HG03108 (cell line): Measurements from ENCODE around the gene GARIN5B.
"Not testable (repeated sequence)": the region's sequence is repeated elsewhere in the genome, so short reads cannot be mapped to it uniquely, and the experiment has no call there.

Experiments used
- ATAC-seq: cut with Tn5 transposase; IDR thresholded peaks from one replicate; pipeline ENCODE4 v1.9.1; 2021; ENCODE audit warnings: moderate library complexity; ENCODE audit not compliant: unreplicated experiment

Gene GARIN5B

DNA sequence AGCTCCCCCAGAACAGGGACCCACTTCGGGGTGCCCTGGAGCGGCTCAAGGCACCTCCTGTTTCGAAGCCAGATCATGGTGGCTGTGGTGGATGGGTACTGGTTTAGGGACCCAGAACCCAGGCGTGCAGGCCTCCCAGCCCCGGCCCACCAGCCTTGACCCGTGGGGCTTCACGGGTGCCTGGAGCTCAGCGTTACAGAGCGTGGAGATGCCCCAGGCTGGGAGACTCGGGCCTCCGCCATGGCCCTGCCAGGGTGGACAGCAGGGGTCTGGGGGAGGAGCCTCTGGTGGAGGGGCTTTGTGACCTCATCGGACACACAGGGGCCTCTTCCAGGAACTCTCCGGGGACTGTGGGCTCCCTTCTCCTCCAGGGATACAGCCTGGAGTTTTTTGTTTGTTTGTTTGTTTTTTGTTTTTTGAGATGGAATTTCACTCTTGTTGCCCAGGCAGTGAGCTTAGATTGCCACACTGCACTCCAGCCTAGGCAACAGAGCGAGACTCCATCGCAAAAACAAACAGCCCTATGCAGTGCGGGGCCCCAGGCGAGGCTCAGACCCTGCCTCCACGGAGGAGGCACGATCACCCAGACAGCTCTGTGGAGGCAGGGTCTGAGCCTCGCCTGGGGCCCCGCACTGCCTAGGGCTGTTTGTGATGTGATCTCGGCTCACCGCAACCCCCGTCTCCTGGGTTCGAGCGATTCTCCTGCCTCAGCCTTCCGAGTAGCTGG lies at the start of gene GARIN5B:
Gene GARIN5B, minus strand, starts transcription at position 271 of the 727 bp plus-strand sequence. Its CDS starts 194 bp downstream, at position 77.
- no peak for ATAC-seq

DNA sequence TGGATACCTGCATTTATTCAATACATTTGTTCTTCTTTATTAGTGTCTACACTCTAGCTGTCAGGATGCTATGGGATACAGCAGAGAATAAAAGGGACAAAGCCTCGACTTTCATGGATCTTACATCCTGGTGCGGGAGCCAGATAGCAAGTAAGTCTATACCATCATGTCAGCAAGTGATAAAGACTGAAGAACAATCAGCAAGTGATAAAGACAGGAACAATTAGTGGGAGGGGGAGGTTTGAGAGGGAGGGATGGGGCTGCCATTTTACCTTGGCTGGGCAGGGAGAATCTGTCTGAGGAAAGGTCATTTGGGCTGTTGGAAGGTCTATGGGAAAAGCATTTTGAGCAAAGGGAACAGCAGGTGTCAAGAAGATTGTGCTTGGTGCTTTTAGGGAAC lies 47.1 kb upstream of the GARIN5B start:
- ATAC-seq = no peak

- ATAC-seq = not testable (repeated sequence)
Observed at GRCh38 chr19:55409179-55409578, 46.1 kb upstream of the GARIN5B start.

DNA sequence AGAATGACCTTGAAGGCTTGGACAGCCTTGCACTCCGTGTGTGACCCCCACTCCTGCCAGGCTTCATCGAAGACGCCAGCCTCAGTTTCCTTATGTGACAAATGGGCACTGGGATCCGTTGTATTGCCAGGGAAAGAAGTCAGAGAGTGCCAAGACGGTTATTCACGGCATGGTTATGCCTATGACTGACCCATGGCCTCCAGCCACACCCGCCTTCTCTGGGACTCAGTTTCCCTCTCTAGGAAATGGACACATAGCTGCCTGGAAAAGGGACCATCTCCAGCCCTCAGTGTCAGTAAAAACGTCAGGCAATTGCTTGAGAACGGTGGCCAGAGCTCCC lies 45.4 kb upstream of the GARIN5B start:
- no peak for ATAC-seq

GRCh38 chr19:55407800-55408532 lies 44.9 kb upstream of the GARIN5B start:
- peak; percentile 75 for ATAC-seq

GRCh38 chr19:55407550-55407799 lies 44.4 kb upstream of the GARIN5B start, which contains the start of gene UBE2S:
Gene UBE2S (minus strand): TSS chr19:55407788. CDS start chr19:55407589, 199 bp downstream.
- not testable (repeated sequence) for ATAC-seq

- peak; percentile 2 for ATAC-seq
Observed at GRCh38 chr19:55406826-55407549, 43.9 kb upstream of the GARIN5B start.

GRCh38 chr19:55406091-55406825 lies 43.2 kb upstream of the GARIN5B start:
- no peak for ATAC-seq

- no peak for ATAC-seq
Observed at GRCh38 chr19:55405638-55406037, 42.6 kb upstream of the GARIN5B start.

- no peak for ATAC-seq
Observed at GRCh38 chr19:55402509-55402908, 39.4 kb upstream of the GARIN5B start.

- not testable (repeated sequence) for ATAC-seq
Observed at GRCh38 chr19:55401390-55401789, 38.3 kb upstream of the GARIN5B start.

DNA sequence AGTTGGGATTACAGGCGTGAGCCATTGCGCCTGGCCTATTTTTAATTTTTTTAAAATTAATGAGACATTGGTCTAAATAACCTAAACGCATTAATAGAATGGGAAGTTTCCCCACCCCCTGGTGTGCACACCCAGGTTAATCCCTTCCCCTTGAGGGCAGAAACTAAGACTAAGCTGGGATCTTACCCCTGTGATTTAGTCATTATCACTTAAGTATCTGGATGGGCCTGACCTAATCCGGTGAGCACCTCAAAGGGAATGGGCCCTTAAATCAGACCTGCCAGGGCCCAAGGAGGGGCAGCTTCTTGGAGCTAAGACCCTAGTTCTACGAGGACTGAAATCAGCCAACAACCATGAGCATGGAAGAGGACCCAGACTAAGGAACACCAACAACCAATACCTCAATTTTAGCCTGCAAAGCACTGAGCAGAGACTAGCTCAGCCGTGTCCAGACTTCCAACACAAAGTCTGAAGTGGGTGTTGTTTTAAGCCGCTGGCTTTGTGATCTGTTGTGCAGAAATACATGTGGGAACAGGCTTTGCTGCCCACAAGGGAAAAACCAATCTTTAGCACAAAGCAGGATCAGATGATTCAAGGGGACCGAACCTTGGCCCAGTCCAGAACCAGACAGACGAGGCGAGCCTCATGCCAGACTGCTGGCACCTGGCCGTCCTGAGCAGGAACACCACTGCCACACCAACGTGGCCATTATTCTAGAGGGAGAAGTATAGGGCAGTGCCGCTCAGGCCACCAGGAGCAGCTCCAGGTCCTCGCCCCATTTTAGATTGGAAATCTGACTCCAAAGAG lies 37.4 kb upstream of the GARIN5B start:
- ATAC-seq = no peak

DNA sequence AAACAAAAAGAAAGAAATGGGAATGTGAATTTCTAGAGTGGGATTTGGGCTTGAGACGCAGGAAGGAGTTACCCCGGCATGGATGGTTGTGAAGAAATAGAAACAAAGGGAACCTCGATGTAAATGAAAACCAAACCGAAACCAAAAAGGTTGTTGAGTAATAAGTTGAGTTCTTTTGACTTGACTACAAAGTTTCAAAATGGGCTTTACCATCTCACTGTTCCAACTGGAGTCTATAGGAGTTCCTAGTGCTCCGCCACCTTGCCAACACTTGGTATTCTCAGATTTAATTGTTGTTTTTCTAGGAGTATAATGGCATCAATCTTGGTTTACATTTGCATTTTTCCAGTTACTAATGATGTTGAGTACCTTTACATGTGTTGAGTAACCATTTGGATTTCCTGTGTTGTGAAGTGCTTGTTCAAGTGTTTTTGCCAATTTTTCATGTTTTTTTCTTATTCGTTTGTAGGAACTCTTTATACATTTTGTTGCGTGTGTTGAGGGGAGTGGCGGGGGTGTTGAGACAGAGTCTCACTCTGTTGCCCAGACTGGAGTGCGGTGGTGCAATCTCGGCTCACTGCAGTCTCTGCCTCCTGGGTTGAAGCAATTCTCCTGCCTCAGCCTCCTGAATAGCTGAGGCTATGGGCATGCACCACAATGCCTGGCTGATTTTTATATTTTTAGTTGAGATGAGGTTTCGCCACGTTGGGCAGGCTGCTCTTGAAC lies 35.3 kb upstream of the GARIN5B start:
- no peak for ATAC-seq

DNA sequence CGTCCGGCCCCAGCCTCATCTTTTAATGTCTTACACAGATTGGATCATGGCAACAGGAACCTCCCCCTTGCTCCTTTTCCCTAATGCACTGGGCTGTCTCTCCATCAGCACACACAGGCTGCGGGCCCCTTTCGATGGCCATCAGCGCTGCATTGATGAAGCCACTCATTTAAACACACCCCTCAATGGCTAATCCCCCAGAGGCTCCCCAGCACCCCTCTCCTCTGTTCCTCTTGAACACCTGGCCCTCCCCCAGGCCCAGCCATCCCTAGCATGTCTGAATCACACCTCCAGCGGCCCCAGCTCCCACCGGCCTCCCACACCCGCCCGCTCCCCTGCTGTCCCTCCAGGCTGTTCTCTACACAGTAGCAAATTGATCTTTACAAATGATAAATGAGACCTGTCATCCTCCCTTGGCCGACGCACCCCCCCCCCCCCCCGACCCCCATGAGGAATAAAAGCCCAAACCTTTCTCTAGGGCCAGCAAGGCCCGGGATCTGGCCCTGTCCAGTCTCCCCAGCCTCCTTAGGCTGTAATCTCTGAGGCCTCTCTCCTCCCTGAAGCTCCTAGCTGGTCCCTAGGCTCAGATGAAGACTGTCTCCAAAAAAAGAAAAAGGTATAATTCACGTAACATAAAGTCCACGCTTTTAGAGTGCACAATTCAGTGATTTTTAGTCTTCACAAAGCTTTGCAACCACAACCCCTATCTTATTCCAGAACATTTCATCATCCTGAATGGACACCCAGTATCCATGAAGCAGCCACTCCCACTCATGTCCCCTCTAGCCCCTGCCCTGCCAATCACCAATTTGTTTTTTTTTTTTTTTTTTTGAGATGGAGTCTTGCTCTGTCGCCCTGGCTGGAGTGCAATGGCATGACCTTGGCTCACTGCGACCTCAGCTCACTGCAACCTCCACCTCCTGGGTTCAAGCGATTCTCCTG lies 30.0 kb upstream of the GARIN5B start:
- ATAC-seq = no peak

GRCh38 chr19:55391702-55392615 lies 28.9 kb upstream of the GARIN5B start:
- ATAC-seq = no peak

DNA sequence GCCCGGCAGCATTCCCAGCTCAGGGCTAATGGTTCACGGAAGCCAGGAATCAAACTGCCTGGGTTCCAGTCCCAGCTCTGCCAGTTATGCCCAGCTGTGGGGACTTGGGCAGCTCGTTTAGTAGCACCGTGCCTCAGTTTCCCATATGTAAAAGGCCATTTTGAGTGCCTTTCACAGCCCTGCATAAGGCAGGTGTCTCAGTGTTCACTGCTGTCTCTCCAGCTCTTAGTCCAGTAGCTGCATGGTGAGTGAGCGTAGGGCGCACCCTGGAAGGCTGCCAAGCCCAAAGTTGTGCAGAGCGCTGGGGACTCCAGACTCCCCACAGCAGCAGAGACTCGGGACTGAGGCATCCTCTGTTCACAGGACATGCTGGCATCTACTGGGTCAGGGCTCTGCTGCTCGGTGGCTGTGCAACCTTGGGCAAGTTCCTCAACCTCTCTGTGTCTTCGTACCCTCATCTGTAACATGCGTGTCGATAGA lies 28.2 kb upstream of the GARIN5B start:
- ATAC-seq = no peak

- ATAC-seq = no peak
Observed at GRCh38 chr19:55390461-55390880, 27.4 kb upstream of the GARIN5B start.
